Skin epidermis (tissue), 12 donors: ENCODE results near the gene SLC25A48.

Source experiments
- H3K27ac ChIP-seq, 21 experiments: fragments of 200-600 bp; sonication (generic) in 11 of 21; one replicate each; pipeline ENCODE4 v1.5.0; 2020; ENCODE audit warnings: mild to moderate bottlenecking in 3 of 21, inconsistent platforms in 2 of 21, moderate library complexity in 2 of 21
- H3K4me3 ChIP-seq, 7 experiments: fragments of 200-600 bp; sonication (generic) in 2 of 7; one replicate each; pipeline ENCODE4 v1.5.0; 2020; ENCODE audit warnings: inconsistent platforms in 2 of 7, mild to moderate bottlenecking in 2 of 7, moderate library complexity in 1 of 7

Gene SLC25A48

GRCh38 chr5:135878156-135878620, 43.7 kb downstream of the SLC25A48 start:
- no peak overlapping the region for H3K4me3 ChIP-seq
- H3K27ac ChIP-seq = no peak overlapping the region

GRCh38 chr5:135879591-135879990, 45.1 kb downstream of the SLC25A48 start:
- Histone ChIP-seq H3K4me3 (no peak overlapping the region), H3K27ac (no peak overlapping the region)

GRCh38 chr5:135880278-135880677, 45.8 kb downstream of the SLC25A48 start:
- H3K4me3 ChIP-seq = no peak overlapping the region
- H3K27ac ChIP-seq = no peak overlapping the region

GRCh38 chr5:135880801-135881200, 46.3 kb downstream of the SLC25A48 start:
- H3K27ac ChIP-seq = no peak overlapping the region
- H3K4me3 ChIP-seq = no peak overlapping the region

- Histone ChIP-seq H3K27ac (no peak overlapping the region), H3K4me3 (no peak overlapping the region)
Observed at GRCh38 chr5:135881244-135881643, 46.8 kb downstream of the SLC25A48 start.

DNA sequence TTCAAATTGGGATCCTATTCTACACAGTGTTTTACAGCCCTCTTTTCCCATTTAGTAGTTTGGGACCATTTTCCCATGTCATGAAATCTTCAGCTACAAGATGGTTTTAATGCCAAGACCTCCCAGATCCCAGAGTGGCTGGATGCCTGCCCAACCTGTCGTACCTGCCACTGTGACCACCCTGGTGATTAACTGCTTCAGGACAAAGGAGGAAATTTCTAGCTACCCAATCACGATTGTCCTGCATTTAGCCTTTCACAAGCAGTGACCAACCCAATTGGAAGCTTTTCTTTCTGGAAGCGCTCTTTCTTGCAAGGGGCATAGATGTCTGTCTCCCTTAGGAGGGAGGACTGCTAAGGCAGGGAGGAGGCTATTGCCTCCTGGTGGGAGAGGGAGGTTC, 47.4 kb downstream of the SLC25A48 start:
- Histone ChIP-seq H3K27ac (no peak overlapping the region), H3K4me3 (no peak overlapping the region)

GRCh38 chr5:135883026-135883425, 48.6 kb downstream of the SLC25A48 start:
- Histone ChIP-seq H3K4me3 (no peak overlapping the region), H3K27ac (no peak overlapping the region)

DNA sequence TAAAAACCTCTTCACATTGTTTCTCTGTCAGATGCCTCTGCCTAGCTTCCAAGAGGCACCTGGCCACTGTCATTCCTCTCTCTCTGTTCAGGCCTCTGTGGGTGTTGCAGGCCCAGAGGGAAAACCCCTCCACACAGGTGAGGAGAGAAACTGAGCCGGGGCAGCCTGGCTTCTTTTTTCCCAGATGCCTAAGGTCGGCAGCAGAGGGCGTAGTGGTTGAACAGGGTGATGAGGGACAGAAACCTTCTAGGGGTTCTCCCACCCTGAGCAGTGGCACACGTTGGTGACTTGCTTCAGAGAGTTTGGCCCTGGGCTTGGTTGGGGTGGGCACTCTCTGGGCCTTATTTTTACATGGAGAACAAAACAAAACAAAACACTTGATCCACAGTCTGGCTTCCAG, 49.0 kb downstream of the SLC25A48 start:
- H3K27ac ChIP-seq = no peak overlapping the region
- no peak overlapping the region for H3K4me3 ChIP-seq

DNA sequence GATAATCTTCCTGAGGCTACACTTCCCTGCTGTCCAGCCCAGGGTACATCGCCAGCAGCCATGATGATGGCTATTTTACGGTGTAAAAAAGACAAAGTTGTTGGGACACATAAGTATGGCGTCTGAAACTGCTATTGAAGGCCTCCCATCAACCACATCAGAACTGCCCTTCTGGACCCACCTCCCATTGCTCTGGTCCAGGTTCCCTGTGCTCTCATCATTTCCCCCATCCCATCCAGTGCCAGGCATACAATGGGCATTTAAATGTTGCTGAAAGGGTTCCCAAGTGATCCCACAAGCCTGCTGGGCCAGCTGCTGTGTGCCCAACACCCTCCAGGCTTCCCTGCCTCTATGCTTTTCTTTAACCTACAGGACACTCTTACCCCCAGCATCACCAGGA, 50.6 kb downstream of the SLC25A48 start:
- H3K4me3 ChIP-seq = no peak overlapping the region
- H3K27ac ChIP-seq = no peak overlapping the region

GRCh38 chr5:135886136-135886535, 51.7 kb downstream of the SLC25A48 start:
- Histone ChIP-seq H3K4me3 (no peak overlapping the region), H3K27ac (no peak overlapping the region)

DNA sequence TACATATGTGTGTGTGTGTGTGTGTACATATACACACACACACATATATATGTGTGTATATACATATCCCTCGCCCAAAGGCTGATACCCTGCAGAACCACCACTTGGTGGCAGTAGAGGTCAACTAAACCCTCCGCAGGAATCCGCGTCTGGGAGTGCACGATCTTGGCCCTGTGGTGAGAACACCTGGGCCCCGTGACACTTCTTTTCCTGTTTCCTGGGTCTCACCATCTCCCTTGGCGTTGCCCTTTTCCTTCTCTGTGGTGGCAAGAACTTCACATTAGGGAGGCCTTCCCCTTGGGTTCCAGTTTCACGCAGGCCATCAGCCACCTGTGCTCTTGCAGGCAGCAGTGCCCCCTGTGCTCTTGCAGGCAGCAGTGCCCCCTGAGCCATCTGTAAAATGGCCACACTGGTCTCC, 53.0 kb downstream of the SLC25A48 start:
- H3K4me3 ChIP-seq = no peak overlapping the region

GRCh38 chr5:135887881-135888614, 53.6 kb downstream of the SLC25A48 start:
- no peak overlapping the region for H3K27ac ChIP-seq
- H3K4me3 ChIP-seq = no peak overlapping the region

More for the DNA sequence above, 53.0 kb downstream of the SLC25A48 start:
- no peak overlapping the region for H3K27ac ChIP-seq

DNA sequence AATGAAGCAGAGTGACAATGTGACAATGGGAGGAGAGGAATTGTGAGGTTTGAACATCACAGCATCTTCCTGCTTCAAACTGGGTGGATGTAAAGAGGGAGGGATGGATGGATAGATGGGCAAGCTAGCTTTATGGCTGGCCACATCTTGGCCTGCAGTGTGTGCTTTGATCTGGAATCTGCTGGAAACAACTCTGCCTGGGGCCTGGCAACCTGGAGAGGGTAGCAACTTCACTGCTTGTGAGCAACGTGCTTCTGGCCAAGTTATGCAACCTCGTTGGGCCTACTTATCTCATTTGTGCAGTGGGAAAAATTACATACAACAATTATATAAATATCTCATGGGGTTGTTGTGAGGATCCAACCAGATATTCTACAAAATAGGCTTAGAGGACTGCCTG, 55.8 kb downstream of the SLC25A48 start:
- no peak overlapping the region for H3K27ac ChIP-seq
- no peak overlapping the region for H3K4me3 ChIP-seq

- Histone ChIP-seq H3K4me3 (no peak overlapping the region), H3K27ac (no peak overlapping the region)
Observed at GRCh38 chr5:135890867-135891266, 56.4 kb downstream of the SLC25A48 start.

GRCh38 chr5:135891268-135891667, 56.8 kb downstream of the SLC25A48 start:
- Histone ChIP-seq H3K4me3 (no peak overlapping the region), H3K27ac (no peak overlapping the region)

- Histone ChIP-seq H3K4me3 (no peak overlapping the region), H3K27ac (no peak overlapping the region)
Observed at GRCh38 chr5:135891791-135892190, 57.3 kb downstream of the SLC25A48 start.

GRCh38 chr5:135894276-135894675, 59.8 kb downstream of the SLC25A48 start:
- no peak overlapping the region for H3K27ac ChIP-seq
- H3K4me3 ChIP-seq = no peak overlapping the region

DNA sequence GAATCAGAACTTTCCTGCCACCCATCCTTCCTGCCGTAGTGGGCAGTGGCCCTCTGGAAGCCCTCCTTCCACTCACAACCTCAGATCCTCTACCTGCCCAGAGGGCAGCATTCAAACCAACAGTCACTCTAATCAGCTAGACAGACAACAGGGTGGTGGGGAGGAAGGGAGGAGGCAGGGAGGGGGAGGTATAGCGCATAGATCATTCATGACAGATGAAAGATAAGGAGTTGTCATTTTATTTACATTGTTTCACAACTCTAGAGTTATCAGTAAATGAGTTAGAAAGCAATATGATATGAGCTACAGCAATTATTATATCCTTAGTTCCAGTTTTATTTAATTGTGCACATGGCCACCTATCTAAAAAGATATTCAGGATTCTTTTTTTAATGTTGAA, 60.3 kb downstream of the SLC25A48 start:
- H3K4me3 ChIP-seq = no peak overlapping the region

GRCh38 chr5:135895474-135896006, 61.1 kb downstream of the SLC25A48 start, which contains the start of gene IL9:
IL9 (minus strand) TSS chr5:135895841; CDS start chr5:135895816, 25 bp downstream.
- Histone ChIP-seq H3K4me3 (no peak within 1 kb of the TSS), H3K27ac (no peak within 1 kb of the TSS)

More for the DNA sequence above, 60.3 kb downstream of the SLC25A48 start:
- H3K27ac ChIP-seq = no peak overlapping the region

- Histone ChIP-seq H3K4me3 (no peak overlapping the region), H3K27ac (no peak overlapping the region)
Observed at GRCh38 chr5:135898651-135899050, 64.2 kb downstream of the SLC25A48 start.

DNA sequence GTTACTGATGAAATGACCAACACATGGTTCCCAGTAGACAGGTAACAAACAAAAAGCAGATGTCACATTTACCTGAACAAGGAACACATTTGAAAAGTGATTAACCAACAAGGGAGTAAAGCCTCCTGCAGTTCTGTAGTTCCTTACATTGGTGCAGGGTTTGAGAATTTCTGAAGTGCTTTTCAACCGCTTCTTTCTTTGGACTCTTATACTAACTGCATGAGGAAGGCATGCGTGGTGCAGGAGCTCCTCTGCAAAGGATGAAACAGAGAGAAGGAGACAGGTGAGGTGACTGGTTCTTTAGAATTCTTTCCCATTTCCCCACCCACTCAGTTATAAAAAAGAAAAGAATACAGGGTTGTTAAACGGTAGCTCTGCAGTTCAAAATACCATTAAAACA, 65.8 kb downstream of the SLC25A48 start:
- H3K4me3 ChIP-seq = no peak overlapping the region
- no peak overlapping the region for H3K27ac ChIP-seq

DNA sequence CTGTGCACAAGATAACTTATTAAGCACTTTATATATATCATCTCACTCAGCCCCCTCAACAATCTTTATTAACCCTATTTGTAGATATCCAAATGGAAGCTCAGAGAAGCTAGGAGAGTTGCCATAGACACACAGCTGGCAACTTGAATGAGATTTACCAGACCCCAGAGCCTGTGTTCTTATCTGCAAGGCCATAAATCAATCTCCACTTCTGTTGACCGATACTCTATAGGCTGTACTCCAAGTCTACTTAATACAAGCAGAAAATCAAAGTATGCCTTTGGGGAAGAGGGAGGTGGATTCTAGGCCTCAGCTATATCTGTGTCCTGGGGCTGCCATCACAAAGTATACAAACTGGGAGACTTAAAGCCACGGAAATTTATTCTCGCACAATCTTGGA, 67.2 kb downstream of the SLC25A48 start:
- H3K4me3 ChIP-seq = no peak overlapping the region
- H3K27ac ChIP-seq = no peak overlapping the region
